ENCODE data around the gene DDB1. TPM values are rescaled to one million over a fixed set of nuclear protein-coding genes. Genes with fewer than 3 reads are reported as not detected.

The DDB1 gene
- 283 and 295 TPM in 2 replicates for total RNA-seq

DNA sequence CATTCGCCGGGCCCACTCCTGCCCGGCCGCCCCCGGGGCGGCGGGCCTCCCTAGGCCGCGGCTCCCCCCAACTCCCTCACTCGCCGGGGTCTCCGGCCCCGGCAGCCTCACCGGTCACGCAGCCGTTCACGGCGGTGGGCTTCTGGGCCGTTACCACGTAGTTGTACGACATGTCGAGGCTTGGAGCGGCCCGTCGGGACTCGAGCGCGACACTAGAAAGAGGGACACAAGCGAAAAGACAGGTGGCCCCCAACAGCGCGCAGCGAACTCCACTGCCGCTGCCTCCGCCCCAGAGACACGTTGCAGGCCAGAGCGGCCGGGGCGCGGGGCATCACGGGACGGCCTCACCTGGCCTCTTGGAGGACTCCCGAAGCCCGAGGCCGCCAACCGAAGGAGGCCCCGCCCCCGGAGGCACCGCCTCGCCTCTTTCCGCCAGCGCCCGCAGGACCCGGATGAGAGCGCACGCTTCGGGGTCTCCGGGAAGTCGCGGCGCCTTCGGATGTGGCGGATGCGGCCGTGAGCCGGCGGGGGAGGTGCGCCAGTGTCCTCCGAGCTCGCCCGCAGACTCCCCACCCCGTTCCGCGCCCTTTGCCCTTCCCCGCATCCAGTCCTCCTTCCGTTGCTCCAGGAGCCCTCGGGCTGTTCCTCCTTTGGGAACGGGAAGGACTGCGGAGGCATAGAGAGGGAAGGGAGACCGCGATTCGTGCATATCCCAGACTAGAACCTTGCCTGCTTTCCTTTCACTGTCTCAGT lies at the start of gene DDB1, which contains the start of gene TKFC:
Gene DDB1, minus strand, starts transcription at position 309 of the 753 bp plus-strand sequence. Its CDS starts 137 bp downstream, at position 172.
Gene TKFC, plus strand, starts transcription at position 432 of the 753 bp plus-strand sequence. CDS start 1,501 bp downstream, outside the sequence.

DNA sequence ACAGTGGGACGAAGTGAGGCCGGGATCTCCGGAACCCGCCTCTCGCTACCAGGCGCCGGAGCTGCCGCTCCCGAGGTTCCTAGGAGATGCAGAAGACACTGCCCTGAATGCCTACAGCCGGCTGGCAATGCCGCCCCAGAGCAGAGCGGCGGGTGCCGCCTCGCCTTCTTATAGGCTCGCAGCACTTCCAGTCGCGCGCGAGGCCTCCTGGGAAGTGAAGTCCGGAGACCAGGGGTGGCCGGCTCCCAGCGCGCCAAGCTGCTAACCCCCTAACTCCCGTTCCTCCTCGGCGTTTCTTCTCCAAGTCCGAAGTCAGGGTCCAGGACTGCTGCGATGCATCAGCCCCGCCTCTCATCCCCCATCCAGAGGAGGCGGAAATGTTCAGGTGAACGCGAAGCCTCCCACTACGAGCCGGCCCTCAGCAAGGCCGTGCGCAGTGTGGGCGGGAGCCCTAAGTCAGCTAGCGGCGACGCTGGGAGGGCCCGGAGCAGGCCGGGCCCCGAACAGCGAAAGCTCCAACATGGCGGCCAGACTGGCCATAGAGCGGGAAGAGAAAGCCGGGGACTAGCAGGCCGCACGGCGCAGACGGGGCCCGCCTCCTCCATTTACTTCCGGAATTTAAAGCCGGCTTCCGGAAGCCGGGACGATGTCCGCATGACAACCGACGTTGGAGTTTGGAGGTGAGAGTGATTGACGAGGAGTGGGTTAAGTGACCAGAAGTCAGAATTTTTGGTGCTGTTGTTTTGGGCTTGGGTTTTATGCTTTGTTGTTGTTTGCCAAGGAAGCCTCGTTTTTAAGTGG lies 29.0 kb upstream of the DDB1 start, which contains the start of the genes CYB561A3 and TMEM138:
Gene CYB561A3, minus strand, starts transcription at position 142 of the 801 bp plus-strand sequence. CDS start 5,169 bp downstream, outside the sequence.
Gene TMEM138, plus strand, starts transcription at position 634 of the 801 bp plus-strand sequence. CDS start 2,017 bp downstream, outside the sequence.

GRCh38 chr11:61294717-61295595 lies 37.9 kb downstream of the DDB1 start, which contains the start of gene VWCE:
VWCE (minus strand) TSS chr11:61295316; CDS start chr11:61295037, 279 bp downstream.

Other genes with a start within 250 kb of the DDB1 start
- not detected in 2 replicates for gene CD5, start 230.6 kb downstream of the DDB1 start, total RNA-seq
- gene VPS37C, start 171.7 kb downstream of the DDB1 start, total RNA-seq = 8.5 and 11.1 TPM in 2 replicates
- gene PGA3, start 129.6 kb downstream of the DDB1 start, total RNA-seq = 1.1 TPM in 1 of 2 replicates, not detected in the other
- 2.5 TPM in 1 of 2 replicates, not detected in the other for gene PGA4, start 110.8 kb downstream of the DDB1 start, total RNA-seq
- gene PGA5, start 91.9 kb downstream of the DDB1 start, total RNA-seq = 0.65 TPM in 1 of 2 replicates, not detected in the other
- 1.4 and 1.9 TPM in 2 replicates for gene VWCE, start 37.8 kb downstream of the DDB1 start, total RNA-seq
- gene TKFC, start 123 bp upstream of the DDB1 start, total RNA-seq = 29.8 and 34.7 TPM in 2 replicates
- 51.8 and 71.0 TPM in 2 replicates for gene CYB561A3, start 28.8 kb upstream of the DDB1 start, total RNA-seq
- gene TMEM138, start 29.3 kb upstream of the DDB1 start, total RNA-seq = 23.6 and 24.1 TPM in 2 replicates
- gene TMEM216, start 59.5 kb upstream of the DDB1 start, total RNA-seq = 7.3 and 9.3 TPM in 2 replicates
- 22.3 and 25.6 TPM in 2 replicates for gene CPSF7, start 96.9 kb upstream of the DDB1 start, total RNA-seq
- 28.7 and 40.9 TPM in 2 replicates for gene SDHAF2, start 97.0 kb upstream of the DDB1 start, total RNA-seq
- 0.20 TPM in 1 of 2 replicates, not detected in the other for gene LRRC10B, start 175.6 kb upstream of the DDB1 start, total RNA-seq
- 7.4 and 40.1 TPM in 2 replicates for gene SYT7, start 248.0 kb upstream of the DDB1 start, total RNA-seq

All from smooth muscle cell of the pulmonary artery (primary cell).